ENCODE results near the gene NLRC5.
"Not testable (repeated sequence)": the region's sequence is repeated elsewhere in the genome, so short reads cannot be mapped to it uniquely, and the experiment has no call there.

Gene NLRC5

GRCh38 chr16:56981729-56982271 lies 7.6 kb upstream of the NLRC5 start:
- no peak for DNase-seq

- no peak for DNase-seq
Observed at GRCh38 chr16:56982695-56983094, 6.7 kb upstream of the NLRC5 start.

- DNase-seq: no peak
Observed at GRCh38 chr16:56983211-56983751, 6.1 kb upstream of the NLRC5 start.

GRCh38 chr16:56984639-56985038 lies 4.7 kb upstream of the NLRC5 start:
- no peak for DNase-seq

- DNase-seq: peak; percentile 48 to 73
Observed at GRCh38 chr16:56985288-56985961, 3.9 kb upstream of the NLRC5 start.

GRCh38 chr16:56985962-56986360 lies 3.4 kb upstream of the NLRC5 start:
- DNase-seq: no peak

GRCh38 chr16:56986361-56986760 lies 3.0 kb upstream of the NLRC5 start:
- no peak for DNase-seq

GRCh38 chr16:56986908-56987307 lies 2.4 kb upstream of the NLRC5 start:
- not testable (repeated sequence) for DNase-seq

GRCh38 chr16:56987692-56988091 lies 1.7 kb upstream of the NLRC5 start:
- DNase-seq: no peak

- no peak for DNase-seq
Observed at GRCh38 chr16:56988161-56988947, 1.0 kb upstream of the NLRC5 start.

- DNase-seq: no peak
Observed at GRCh38 chr16:56989988-56990387, 631 bp downstream of the NLRC5 start.

GRCh38 chr16:56990407-56991286 lies 1.3 kb downstream of the NLRC5 start:
- DNase-seq: no peak

GRCh38 chr16:56992431-56992830 lies 3.1 kb downstream of the NLRC5 start:
- DNase-seq: not testable (repeated sequence)

GRCh38 chr16:56993204-56993603 lies 3.8 kb downstream of the NLRC5 start:
- DNase-seq: peak in 1 of 2 donors; percentile 32

GRCh38 chr16:56994311-56994710 lies 5.0 kb downstream of the NLRC5 start:
- no peak for DNase-seq

GRCh38 chr16:56995136-56995805 lies 5.9 kb downstream of the NLRC5 start:
- no peak for DNase-seq

- DNase-seq: no peak
Observed at GRCh38 chr16:56997264-56997663, 7.9 kb downstream of the NLRC5 start.

- DNase-seq: no peak
Observed at GRCh38 chr16:56997931-56998330, 8.6 kb downstream of the NLRC5 start.

- DNase-seq: no peak
Observed at GRCh38 chr16:56998352-56998751, 9.0 kb downstream of the NLRC5 start.

- no peak for DNase-seq
Observed at GRCh38 chr16:56998861-56999260, 9.5 kb downstream of the NLRC5 start.

- peak in 1 of 2 donors; percentile 41 for DNase-seq
Observed at GRCh38 chr16:56999409-57000270, 10.3 kb downstream of the NLRC5 start.

Measured in inflammatory macrophage (primary cell).